HEK293 (cell line): ENCODE data around the gene FSD2.

Experiments used
- CTCF ChIA-PET: fragments of 350-600 bp; formaldehyde crosslinking; extraction: SDS; loops from one replicate; lab custom pipeline; 2021; ENCODE audit warnings: antibody characterized with exemption; lab: Yijun Ruan, JAX
- POLR2A ChIA-PET: fragments of 300-600 bp; formaldehyde crosslinking; extraction: SDS; loops from one replicate; lab custom pipeline; 2020; ENCODE audit warnings: antibody characterized with exemption, inconsistent platforms; lab: Yijun Ruan, JAX
- H3K27ac ChIP-seq: fragments of 200-500 bp; sonication (Bioruptor generic); 2 replicates; pipeline ENCODE4 v1.5.1; 2014; ENCODE audit warnings: low read depth, low read length, control low read depth, inconsistent platforms; ENCODE audit errors: extremely low read depth
- H3K36me3 ChIP-seq, 2 experiments: fragments of 200-500 bp in 1 of 2; sonication (Bioruptor generic) in 1 of 2; 1 replicate in 1 of 2; 2 replicates in 1 of 2; pipeline ENCODE4 v1.5.1; 2014 to 2017; ENCODE audit warnings: inconsistent platforms in 2 of 2, low read length in 2 of 2; ENCODE audit not compliant: control insufficient read depth in 2 of 2, insufficient read depth in 1 of 2
- H3K4me1 ChIP-seq: fragments of 200-500 bp; sonication (Bioruptor generic); 2 replicates; pipeline ENCODE4 v1.5.1; 2014; ENCODE audit warnings: mild to moderate bottlenecking, low read length, inconsistent platforms; ENCODE audit not compliant: control insufficient read depth, insufficient read depth
- H3K4me3 ChIP-seq: 2 replicates; pipeline ENCODE4 v1.5.1; 2011; ENCODE audit warnings: low read depth, mild to moderate bottlenecking, control low read depth, low read length, moderate library complexity
- H3K9me3 ChIP-seq: fragments of 200-500 bp; sonication (Bioruptor generic); 2 replicates; pipeline ENCODE4 v1.5.1; 2014; ENCODE audit warnings: low read depth, low read length, inconsistent platforms; ENCODE audit not compliant: control insufficient read depth, insufficient read depth
- KLF17 ChIP-seq: fragments of 450-650 bp; formaldehyde crosslinking; IDR thresholded peaks from 2 replicates; pipeline ENCODE4 v1.5.1; 2016; ENCODE audit warnings: missing biosample characterization, missing genetic modification characterization
- ZBTB7A ChIP-seq: fragments of 450-650 bp; formaldehyde crosslinking; IDR thresholded peaks from 2 replicates; pipeline ENCODE4 v1.5.1; 2016; ENCODE audit warnings: low read depth, missing biosample characterization, missing genetic modification characterization
- ZFP3 ChIP-seq: fragments of 450-650 bp; formaldehyde crosslinking; IDR thresholded peaks from 2 replicates; pipeline ENCODE4 v1.5.1; 2016; ENCODE audit warnings: low read depth, missing biosample characterization, missing genetic modification characterization
- ZNF121 ChIP-seq: fragments of 450-650 bp; formaldehyde crosslinking; IDR thresholded peaks from 2 replicates; pipeline ENCODE4 v1.5.1; 2016; ENCODE audit warnings: missing biosample characterization, missing genetic modification characterization
- ZNF16 ChIP-seq: fragments of 450-650 bp; formaldehyde crosslinking; IDR thresholded peaks from 2 replicates; pipeline ENCODE4 v1.5.1; 2016; ENCODE audit warnings: low read depth, missing biosample characterization, missing genetic modification characterization
- ZNF221 ChIP-seq: fragments of 450-650 bp; formaldehyde crosslinking; IDR thresholded peaks from 2 replicates; pipeline ENCODE4 v1.5.1; 2017; ENCODE audit warnings: missing biosample characterization, missing genetic modification characterization, borderline replicate concordance
- ZNF544 ChIP-seq: fragments of 450-650 bp; formaldehyde crosslinking; IDR thresholded peaks from 2 replicates; pipeline ENCODE4 v1.5.0; 2017; ENCODE audit warnings: missing biosample characterization, missing genetic modification characterization
- ZNF548 ChIP-seq: fragments of 450-650 bp; formaldehyde crosslinking; IDR thresholded peaks from 2 replicates; pipeline ENCODE4 v1.5.1; 2016; ENCODE audit warnings: missing biosample characterization, missing genetic modification characterization
- ZNF600 ChIP-seq: fragments of 450-650 bp; formaldehyde crosslinking; IDR thresholded peaks from 2 replicates; pipeline ENCODE4 v1.5.1; 2016; ENCODE audit warnings: missing biosample characterization, missing genetic modification characterization
- ZNF658 ChIP-seq: fragments of 450-650 bp; formaldehyde crosslinking; IDR thresholded peaks from 2 replicates; pipeline ENCODE4; 2016; ENCODE audit warnings: missing biosample characterization, missing genetic modification characterization
- TF ChIP-seq, protein P1 (sequence below): fragments of 450-650 bp; formaldehyde crosslinking; IDR thresholded peaks from 2 replicates; pipeline ENCODE4 v1.5.1; 2016; ENCODE audit warnings: missing biosample characterization, missing genetic modification characterization, low read depth
- TF ChIP-seq, protein P2 (sequence below): fragments of 450-650 bp; formaldehyde crosslinking; IDR thresholded peaks from 2 replicates; pipeline ENCODE4 v1.5.1; 2016; ENCODE audit warnings: missing biosample characterization, missing genetic modification characterization
- TF ChIP-seq, protein P3 (sequence below): fragments of 450-650 bp; formaldehyde crosslinking; IDR thresholded peaks from 2 replicates; pipeline ENCODE4 v1.5.1; 2016; ENCODE audit warnings: missing biosample characterization, missing genetic modification characterization
- TF ChIP-seq, protein P4 (sequence below): fragments of 450-650 bp; formaldehyde crosslinking; IDR thresholded peaks from 2 replicates; pipeline ENCODE4 v1.5.1; 2016; ENCODE audit warnings: missing biosample characterization, missing genetic modification characterization, low read depth
- TF ChIP-seq, protein P5 (sequence below): fragments of 450-650 bp; formaldehyde crosslinking; optimal IDR thresholded peaks from 2 replicates; pipeline ENCODE3; 2016; ENCODE audit warnings: missing biosample characterization, mild to moderate bottlenecking, missing genetic modification characterization

Gene FSD2

DNA sequence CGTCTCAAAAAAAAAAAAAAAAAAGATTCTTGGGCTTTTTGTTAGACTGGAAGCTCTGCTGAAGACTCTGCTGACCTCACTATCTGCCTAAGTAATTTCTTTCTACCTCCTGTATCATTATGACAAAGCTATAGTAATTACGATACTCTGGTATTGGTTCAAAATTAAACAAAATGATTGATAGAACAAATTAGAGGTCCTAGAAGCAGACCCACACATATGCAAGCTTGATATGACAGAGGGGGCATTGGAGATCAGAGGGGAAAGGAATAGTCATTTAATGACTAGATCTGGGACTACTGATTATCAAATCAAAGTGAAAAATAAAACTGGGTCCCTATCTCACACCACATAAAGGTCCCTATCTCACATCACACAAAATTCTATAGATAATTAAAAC is 74.3 kb downstream of the FSD2 start (continued):
- TF ChIP-seq, protein P1, sequence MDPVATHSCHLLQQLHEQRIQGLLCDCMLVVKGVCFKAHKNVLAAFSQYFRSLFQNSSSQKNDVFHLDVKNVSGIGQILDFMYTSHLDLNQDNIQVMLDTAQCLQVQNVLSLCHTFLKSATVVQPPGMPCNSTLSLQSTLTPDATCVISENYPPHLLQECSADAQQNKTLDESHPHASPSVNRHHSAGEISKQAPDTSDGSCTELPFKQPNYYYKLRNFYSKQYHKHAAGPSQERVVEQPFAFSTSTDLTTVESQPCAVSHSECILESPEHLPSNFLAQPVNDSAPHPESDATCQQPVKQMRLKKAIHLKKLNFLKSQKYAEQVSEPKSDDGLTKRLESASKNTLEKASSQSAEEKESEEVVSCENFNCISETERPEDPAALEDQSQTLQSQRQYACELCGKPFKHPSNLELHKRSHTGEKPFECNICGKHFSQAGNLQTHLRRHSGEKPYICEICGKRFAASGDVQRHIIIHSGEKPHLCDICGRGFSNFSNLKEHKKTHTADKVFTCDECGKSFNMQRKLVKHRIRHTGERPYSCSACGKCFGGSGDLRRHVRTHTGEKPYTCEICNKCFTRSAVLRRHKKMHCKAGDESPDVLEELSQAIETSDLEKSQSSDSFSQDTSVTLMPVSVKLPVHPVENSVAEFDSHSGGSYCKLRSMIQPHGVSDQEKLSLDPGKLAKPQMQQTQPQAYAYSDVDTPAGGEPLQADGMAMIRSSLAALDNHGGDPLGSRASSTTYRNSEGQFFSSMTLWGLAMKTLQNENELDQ (tag by site-specific recombination), result no peak
- TF ChIP-seq ZBTB7A (tag by site-specific recombination), result no peak
- no peak for TF ChIP-seq ZNF16 (tag by site-specific recombination)
- TF ChIP-seq KLF17 (tag by site-specific recombination), result no peak
- no peak for TF ChIP-seq ZNF121 (tag by site-specific recombination)
- TF ChIP-seq, protein P2, sequence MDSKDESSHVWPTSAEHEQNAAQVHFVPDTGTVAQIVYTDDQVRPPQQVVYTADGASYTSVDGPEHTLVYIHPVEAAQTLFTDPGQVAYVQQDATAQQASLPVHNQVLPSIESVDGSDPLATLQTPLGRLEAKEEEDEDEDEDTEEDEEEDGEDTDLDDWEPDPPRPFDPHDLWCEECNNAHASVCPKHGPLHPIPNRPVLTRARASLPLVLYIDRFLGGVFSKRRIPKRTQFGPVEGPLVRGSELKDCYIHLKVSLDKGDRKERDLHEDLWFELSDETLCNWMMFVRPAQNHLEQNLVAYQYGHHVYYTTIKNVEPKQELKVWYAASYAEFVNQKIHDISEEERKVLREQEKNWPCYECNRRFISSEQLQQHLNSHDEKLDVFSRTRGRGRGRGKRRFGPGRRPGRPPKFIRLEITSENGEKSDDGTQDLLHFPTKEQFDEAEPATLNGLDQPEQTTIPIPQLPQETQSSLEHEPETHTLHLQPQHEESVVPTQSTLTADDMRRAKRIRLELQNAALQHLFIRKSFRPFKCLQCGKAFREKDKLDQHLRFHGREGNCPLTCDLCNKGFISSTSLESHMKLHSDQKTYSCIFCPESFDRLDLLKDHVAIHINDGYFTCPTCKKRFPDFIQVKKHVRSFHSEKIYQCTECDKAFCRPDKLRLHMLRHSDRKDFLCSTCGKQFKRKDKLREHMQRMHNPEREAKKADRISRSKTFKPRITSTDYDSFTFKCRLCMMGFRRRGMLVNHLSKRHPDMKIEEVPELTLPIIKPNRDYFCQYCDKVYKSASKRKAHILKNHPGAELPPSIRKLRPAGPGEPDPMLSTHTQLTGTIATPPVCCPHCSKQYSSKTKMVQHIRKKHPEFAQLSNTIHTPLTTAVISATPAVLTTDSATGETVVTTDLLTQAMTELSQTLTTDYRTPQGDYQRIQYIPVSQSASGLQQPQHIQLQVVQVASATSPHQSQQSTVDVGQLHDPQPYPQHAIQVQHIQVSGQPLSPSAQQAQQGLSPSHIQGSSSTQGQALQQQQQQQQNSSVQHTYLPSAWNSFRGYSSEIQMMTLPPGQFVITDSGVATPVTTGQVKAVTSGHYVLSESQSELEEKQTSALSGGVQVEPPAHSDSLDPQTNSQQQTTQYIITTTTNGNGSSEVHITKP (tag by site-specific recombination), result no peak
- TF ChIP-seq, protein P3, sequence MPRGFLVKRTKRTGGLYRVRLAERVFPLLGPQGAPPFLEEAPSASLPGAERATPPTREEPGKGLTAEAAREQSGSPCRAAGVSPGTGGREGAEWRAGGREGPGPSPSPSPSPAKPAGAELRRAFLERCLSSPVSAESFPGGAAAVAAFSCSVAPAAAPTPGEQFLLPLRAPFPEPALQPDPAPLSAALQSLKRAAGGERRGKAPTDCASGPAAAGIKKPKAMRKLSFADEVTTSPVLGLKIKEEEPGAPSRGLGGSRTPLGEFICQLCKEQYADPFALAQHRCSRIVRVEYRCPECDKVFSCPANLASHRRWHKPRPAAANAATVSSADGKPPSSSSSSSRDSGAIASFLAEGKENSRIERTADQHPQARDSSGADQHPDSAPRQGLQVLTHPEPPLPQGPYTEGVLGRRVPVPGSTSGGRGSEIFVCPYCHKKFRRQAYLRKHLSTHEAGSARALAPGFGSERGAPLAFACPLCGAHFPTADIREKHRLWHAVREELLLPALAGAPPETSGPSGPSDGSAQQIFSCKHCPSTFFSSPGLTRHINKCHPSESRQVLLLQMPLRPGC, result no peak
- TF ChIP-seq ZFP3 (tag by site-specific recombination), result no peak
- TF ChIP-seq ZNF600, result no peak
- TF ChIP-seq ZNF221 (tag by site-specific recombination), result no peak
- no peak for TF ChIP-seq ZNF548 (tag by site-specific recombination)
- TF ChIP-seq, protein P4, sequence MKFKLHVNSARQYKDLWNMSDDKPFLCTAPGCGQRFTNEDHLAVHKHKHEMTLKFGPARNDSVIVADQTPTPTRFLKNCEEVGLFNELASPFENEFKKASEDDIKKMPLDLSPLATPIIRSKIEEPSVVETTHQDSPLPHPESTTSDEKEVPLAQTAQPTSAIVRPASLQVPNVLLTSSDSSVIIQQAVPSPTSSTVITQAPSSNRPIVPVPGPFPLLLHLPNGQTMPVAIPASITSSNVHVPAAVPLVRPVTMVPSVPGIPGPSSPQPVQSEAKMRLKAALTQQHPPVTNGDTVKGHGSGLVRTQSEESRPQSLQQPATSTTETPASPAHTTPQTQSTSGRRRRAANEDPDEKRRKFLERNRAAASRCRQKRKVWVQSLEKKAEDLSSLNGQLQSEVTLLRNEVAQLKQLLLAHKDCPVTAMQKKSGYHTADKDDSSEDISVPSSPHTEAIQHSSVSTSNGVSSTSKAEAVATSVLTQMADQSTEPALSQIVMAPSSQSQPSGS (tag by site-specific recombination), result no peak
- TF ChIP-seq, protein P5, sequence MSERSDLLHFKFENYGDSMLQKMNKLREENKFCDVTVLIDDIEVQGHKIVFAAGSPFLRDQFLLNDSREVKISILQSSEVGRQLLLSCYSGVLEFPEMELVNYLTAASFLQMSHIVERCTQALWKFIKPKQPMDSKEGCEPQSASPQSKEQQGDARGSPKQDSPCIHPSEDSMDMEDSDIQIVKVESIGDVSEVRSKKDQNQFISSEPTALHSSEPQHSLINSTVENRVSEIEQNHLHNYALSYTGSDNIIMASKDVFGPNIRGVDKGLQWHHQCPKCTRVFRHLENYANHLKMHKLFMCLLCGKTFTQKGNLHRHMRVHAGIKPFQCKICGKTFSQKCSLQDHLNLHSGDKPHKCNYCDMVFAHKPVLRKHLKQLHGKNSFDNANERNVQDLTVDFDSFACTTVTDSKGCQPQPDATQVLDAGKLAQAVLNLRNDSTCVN (tag by site-specific recombination), result no peak
- no peak for TF ChIP-seq ZNF544
- TF ChIP-seq, all 188 proteins: peak for 0

DNA sequence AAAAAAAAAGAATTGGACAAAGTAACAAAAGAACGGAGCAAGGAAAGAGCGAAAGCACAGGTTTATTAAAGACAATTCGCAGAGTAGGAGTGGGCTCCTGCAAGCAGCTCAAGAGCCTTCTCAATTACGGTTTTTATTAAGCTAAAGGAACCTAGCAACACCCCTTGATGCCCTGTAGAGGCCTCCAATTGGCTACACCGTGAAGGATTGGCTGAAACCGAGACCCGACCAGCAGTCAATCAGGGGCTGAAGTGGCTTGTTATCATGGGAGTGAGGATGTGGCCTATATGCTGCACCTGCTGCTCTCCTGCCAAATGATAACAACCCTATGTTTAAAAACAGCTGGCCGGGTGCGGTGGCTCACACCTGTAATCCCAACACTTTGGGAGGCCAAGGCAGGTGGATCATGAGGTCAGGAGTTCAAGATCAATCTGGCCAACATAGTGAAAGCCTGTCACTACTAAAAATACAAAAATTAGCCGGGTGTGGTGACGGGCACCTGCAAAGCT is 75.8 kb downstream of the FSD2 start:
- no peak overlapping the region for H3K4me3 ChIP-seq
- POLR2A ChIA-PET, result interaction anchor here (1.7 kb wide), 1 partner anchor 20 kb away, joined by 6 read pairs; no protein-coding TSS in a partner anchor
- no peak for TF ChIP-seq ZNF658
- TF ChIP-seq, all 188 proteins: peak for 0
- no peaks in the 10 kb centered on the region for H3K9me3 ChIP-seq
- H3K36me3 ChIP-seq, result no peaks in the 10 kb centered on the region
- H3K4me1 ChIP-seq, result no peaks in the 10 kb centered on the region
- CTCF ChIA-PET, result no interaction called here
- no peak overlapping the region for H3K27ac ChIP-seq
